Hepatocyte (in vitro differentiated cells): ENCODE results near the gene SUCLG2.

Experiments
- CTCF ChIP-seq: fragments of 200-600 bp; sonication (generic); IDR thresholded peaks from 2 replicates; pipeline ENCODE4 v1.5.1; 2016; ENCODE audit warnings: antibody characterized with exemption, mild to moderate bottlenecking; ENCODE audit not compliant: poor library complexity
- EZH2 ChIP-seq: fragments of 200-600 bp; sonication (generic); IDR thresholded peaks from 2 replicates; pipeline ENCODE4 v1.6.1; 2016; ENCODE audit warnings: antibody characterized with exemption, mild to moderate bottlenecking, borderline replicate concordance

DNA sequence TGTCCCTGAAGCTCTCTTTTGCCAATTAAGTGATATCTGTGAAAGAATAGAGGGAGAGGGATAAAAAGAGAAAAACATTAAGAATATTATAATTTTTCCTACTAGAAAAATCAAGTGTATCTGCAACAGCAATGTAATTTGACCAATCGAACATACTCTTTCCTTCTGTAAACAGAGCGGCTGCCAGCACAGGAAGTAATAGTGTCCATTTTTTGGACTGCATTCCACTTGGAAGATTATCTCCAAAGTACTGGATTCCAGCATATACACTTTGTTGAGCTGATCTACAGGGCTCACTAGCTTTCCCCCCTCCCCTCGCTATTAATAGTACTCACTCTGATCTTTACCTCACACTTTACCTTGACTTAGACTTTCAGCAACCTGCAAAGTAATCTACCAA, 90.4 kb downstream of the SUCLG2 start:
- TF ChIP-seq EZH2 (no peak), CTCF (no peak)
